Vagina (tissue), 2 donors: Measurements from ENCODE around the gene ADPRHL1. TPM values are rescaled to one million over a fixed set of nuclear protein-coding genes. Genes with fewer than 3 reads are reported as not detected.

Experiments used
- DNase-seq, 2 donors: peaks; one replicate each; pipeline ENCODE4 v3.0.0-alpha.2; 2017; ENCODE audit errors: extremely low spot score in 2 of 2
- H3K27ac ChIP-seq: fragments of 200-600 bp; sonication (generic); one replicate; pipeline ENCODE4 v1.5.1; 2019
- H3K27me3 ChIP-seq: fragments of 200-600 bp; sonication (generic); one replicate; pipeline ENCODE4 v1.5.1; 2019
- H3K36me3 ChIP-seq, 2 donors: fragments of 200-600 bp; sonication (generic); one replicate each; pipeline ENCODE4 v1.5.1; 2017 to 2019
- H3K4me1 ChIP-seq: fragments of 200-600 bp; sonication (generic); one replicate; pipeline ENCODE4 v1.5.1; 2019
- H3K4me3 ChIP-seq, 2 donors: fragments of 200-600 bp; sonication (generic); 1 replicate in 1 of 2; 2 replicates in 1 of 2; pipeline ENCODE4 v1.5.1; 2016 to 2019
- H3K9me3 ChIP-seq: fragments of 200-600 bp; sonication (generic); one replicate; pipeline ENCODE4 v1.5.1; 2019
- CTCF ChIP-seq, 3 experiments: fragments of 450-650 bp in 2 of 3; fragments of 200-600 bp in 1 of 3; sonication (generic) in 1 of 3; IDR thresholded peaks; one replicate each; pipeline ENCODE4 v1.5.1; 2017 to 2019; ENCODE audit warnings: antibody characterized with exemption in 3 of 3, mild to moderate bottlenecking in 2 of 3, moderate library complexity in 2 of 3
- POLR2A ChIP-seq, 2 donors: fragments of 450-650 bp; IDR thresholded peaks; one replicate each; pipeline ENCODE4 v1.6.1; 2017; ENCODE audit warnings: antibody characterized with exemption in 2 of 2, mild to moderate bottlenecking in 2 of 2, moderate library complexity in 2 of 2
- POLR2AphosphoS5 ChIP-seq, 2 donors: sonication (generic); formaldehyde crosslinking; IDR thresholded peaks; one replicate each; pipeline ENCODE4 v1.9.0; 2017; ENCODE audit warnings: antibody characterized with exemption in 2 of 2, mild to moderate bottlenecking in 2 of 2, low read depth in 1 of 2; ENCODE audit not compliant: insufficient read depth in 1 of 2
- intact Hi-C: fragments of 100-400 bp; cut with DNase I; formaldehyde crosslinking; loops from one replicate; pipeline ENCODE4 v1.15.1; 2023
- total RNA-seq: library from RNA; depleted of rRNA; stranded (reverse); fragments of >200 nt; gene quantifications from one replicate; pipeline ENCODE4 v1.2.3, GENCODE V29; 2016

Gene ADPRHL1
- total RNA-seq, 1 donor from 2014 or later = 1.7 TPM

GRCh38 chr13:113365971-113366588 is 87.2 kb downstream of the ADPRHL1 start:
- Histone ChIP-seq H3K9me3 (no peaks in the 10 kb centered on the region), H3K27ac (peak overlapping the region; percentile 89), H3K27me3 (no peaks in the 10 kb centered on the region), H3K4me1 (peaks cover 29% of the 10 kb centered on the region), H3K4me3 (no peak overlapping the region), H3K36me3 (no peaks in the 10 kb centered on the region)
- intact Hi-C loops = loop anchor here (5.0 to 10.0 kb wide), 2 partner anchors 69 to 211 kb away; partner anchors contain the start of genes LAMP1 and PROZ
- no peak for DNase-seq
- TF ChIP-seq CTCF (IDR thresholded peaks at IDR 0.05) (no peak), POLR2AphosphoS5 (IDR thresholded peaks at IDR 0.05; ENCODE audit: insufficient read depth in 1 of 2, low read depth in 1 of 2) (no peak), POLR2A (IDR thresholded peaks at IDR 0.05) (no peak)

- intact Hi-C loops = loop anchor here (5.0 to 10.0 kb wide), 2 partner anchors 68 to 211 kb away; partner anchors contain the start of genes LAMP1 and PROZ
- no peak for DNase-seq
- no peaks in the 10 kb centered on the region for H3K27me3 ChIP-seq
- H3K4me1 ChIP-seq = peaks cover 29% of the 10 kb centered on the region
- H3K4me3 ChIP-seq = no peak overlapping the region
- peak overlapping the region; percentile 89 for H3K27ac ChIP-seq
- no peaks in the 10 kb centered on the region for H3K9me3 ChIP-seq
- no peak for TF ChIP-seq POLR2AphosphoS5 (IDR thresholded peaks at IDR 0.05; ENCODE audit: insufficient read depth in 1 of 2, low read depth in 1 of 2)
- TF ChIP-seq POLR2A (IDR thresholded peaks at IDR 0.05) = no peak
- TF ChIP-seq CTCF (IDR thresholded peaks at IDR 0.05) = no peak
- H3K36me3 ChIP-seq = no peaks in the 10 kb centered on the region
Observed at GRCh38 chr13:113365583-113365970, 87.7 kb downstream of the ADPRHL1 start.

GRCh38 chr13:113364901-113365582 is 88.2 kb downstream of the ADPRHL1 start:
- intact Hi-C loops = loop anchor here (5.0 to 10.0 kb wide), 2 partner anchors 68 to 210 kb away; partner anchors contain the start of genes LAMP1 and PROZ
- no peaks in the 10 kb centered on the region for H3K27me3 ChIP-seq
- peak overlapping the region; percentile 89 for H3K27ac ChIP-seq
- peaks cover 29% of the 10 kb centered on the region for H3K4me1 ChIP-seq
- no peak for DNase-seq
- no peaks in the 10 kb centered on the region for H3K9me3 ChIP-seq
- peak overlapping the region; percentile 62 to 82 for H3K4me3 ChIP-seq
- TF ChIP-seq CTCF (IDR thresholded peaks at IDR 0.05) (no peak), POLR2A (IDR thresholded peaks at IDR 0.05) (no peak), POLR2AphosphoS5 (IDR thresholded peaks at IDR 0.05; ENCODE audit: insufficient read depth in 1 of 2, low read depth in 1 of 2) (no peak)
- no peaks in the 10 kb centered on the region for H3K36me3 ChIP-seq

GRCh38 chr13:113364311-113364889 is 88.9 kb downstream of the ADPRHL1 start:
- intact Hi-C loops = loop anchor here (10.0 kb wide), 1 partner anchor 210 kb away; the partner anchor contains the start of gene PROZ
- Histone ChIP-seq H3K27ac (peak overlapping the region; percentile 89), H3K4me3 (peak overlapping the region; percentile 62 to 82), H3K4me1 (peaks cover 29% of the 10 kb centered on the region), H3K27me3 (no peaks in the 10 kb centered on the region), H3K9me3 (no peaks in the 10 kb centered on the region), H3K36me3 (no peaks in the 10 kb centered on the region)
- DNase-seq = no peak
- TF ChIP-seq POLR2A (IDR thresholded peaks at IDR 0.05) (peak in 1 of 2 donors; percentile 10), POLR2AphosphoS5 (IDR thresholded peaks at IDR 0.05; ENCODE audit: insufficient read depth in 1 of 2, low read depth in 1 of 2) (peak in 1 of 2 donors; percentile 72), CTCF (IDR thresholded peaks at IDR 0.05) (no peak)
